ENCODE measurements around the gene COMMD7.

COMMD7 gene

GRCh38 chr20:32664678-32665159 is 78.5 kb downstream of the COMMD7 start:
- Mint-ChIP-seq H3K4me1 (peaks cover 3 to 7% of the 10 kb centered on the region in 2 donors), H3K4me3 (no peak overlapping the region), H3K36me3 (peaks cover 8% of the 10 kb centered on the region in 2 donors), H3K9me3 (peaks cover 5 to 10% of the 10 kb centered on the region in 2 donors), H3K27me3 (peaks cover 0 to 6% of the 10 kb centered on the region in 2 donors), H3K27ac (no peak overlapping the region)
- no peak for DNase-seq
- ATAC-seq (replicated peaks) = peak; percentile 33 to 34

DNA sequence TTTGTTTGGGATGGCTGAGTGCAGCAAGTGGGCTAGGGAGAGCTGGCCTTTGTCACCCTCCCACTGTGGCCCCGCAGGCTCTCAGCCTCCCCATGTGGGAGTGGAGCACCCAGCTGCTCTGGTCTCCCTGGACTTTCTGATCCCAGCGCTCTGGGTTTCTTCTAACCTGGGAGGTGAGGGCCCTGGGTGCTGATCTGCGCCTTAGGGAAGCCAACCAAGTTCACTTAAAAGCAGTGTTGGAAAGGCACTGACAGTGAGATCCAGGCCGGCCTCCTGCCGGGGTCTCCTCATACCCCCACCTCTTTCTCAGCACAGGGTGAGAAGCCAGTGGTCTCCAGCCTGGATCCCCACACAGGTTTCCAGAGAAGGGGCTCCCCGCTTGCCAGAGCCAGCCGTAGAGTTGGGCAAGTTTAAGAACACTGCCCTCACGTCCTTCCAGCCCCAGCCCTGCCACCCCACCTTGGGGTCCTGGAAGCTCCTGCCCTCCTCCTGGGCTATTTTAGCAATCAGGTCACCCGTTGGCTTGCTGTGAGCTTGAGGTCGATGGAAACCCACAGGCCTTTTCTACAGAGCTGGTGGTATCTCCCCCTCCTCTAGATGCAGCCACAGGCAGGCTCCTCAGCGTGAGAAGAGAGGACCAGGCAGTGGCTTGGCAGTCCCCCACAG is 79.1 kb downstream of the COMMD7 start:
- ATAC-seq (replicated peaks) (peak; percentile 12), DNase-seq (no peak)
- Mint-ChIP-seq H3K36me3 (peaks cover 8% of the 10 kb centered on the region in 2 donors), H3K4me3 (no peak overlapping the region), H3K27me3 (peaks cover 0 to 6% of the 10 kb centered on the region in 2 donors), H3K4me1 (peaks cover 3 to 7% of the 10 kb centered on the region in 2 donors), H3K27ac (no peak overlapping the region), H3K9me3 (peaks cover 5 to 10% of the 10 kb centered on the region in 2 donors)

DNA sequence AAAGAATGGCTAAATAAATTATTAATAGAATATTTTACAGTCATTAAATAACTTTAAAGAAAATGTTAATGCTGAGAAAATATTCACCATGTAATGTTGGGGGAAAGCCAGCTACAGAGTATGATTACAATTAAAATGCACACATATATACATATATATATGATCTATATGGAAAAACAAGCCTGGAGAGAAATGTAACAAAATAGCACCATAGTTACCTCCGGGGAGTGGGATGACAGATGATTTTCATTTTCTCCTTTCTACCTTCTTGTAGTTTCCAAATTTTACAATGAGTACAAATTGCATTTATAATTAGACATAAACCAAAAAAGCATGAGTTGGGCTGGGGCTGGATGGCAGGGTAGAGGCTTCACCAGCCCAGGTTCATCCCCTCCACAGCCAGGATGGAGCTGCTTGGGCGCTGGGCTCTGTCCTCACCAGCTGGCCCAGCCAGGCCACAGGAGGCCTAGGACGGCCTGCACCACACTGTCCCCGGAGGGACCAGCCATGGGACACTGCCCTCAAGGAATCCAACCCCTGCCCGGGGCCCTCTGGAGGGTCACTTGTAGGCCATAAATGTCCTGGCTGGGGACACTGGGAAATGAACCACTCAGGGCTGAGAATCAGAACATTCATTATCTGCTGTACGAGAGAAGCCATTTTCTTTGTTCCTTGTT is 79.8 kb downstream of the COMMD7 start:
- ATAC-seq (replicated peaks) = no peak
- Mint-ChIP-seq H3K4me1 (peaks cover 3 to 7% of the 10 kb centered on the region in 2 donors), H3K4me3 (no peak overlapping the region), H3K27me3 (peaks cover 0 to 6% of the 10 kb centered on the region in 2 donors), H3K36me3 (peaks cover 8% of the 10 kb centered on the region in 2 donors), H3K27ac (no peak overlapping the region), H3K9me3 (peaks cover 5 to 10% of the 10 kb centered on the region in 2 donors)
- no peak for DNase-seq

DNA sequence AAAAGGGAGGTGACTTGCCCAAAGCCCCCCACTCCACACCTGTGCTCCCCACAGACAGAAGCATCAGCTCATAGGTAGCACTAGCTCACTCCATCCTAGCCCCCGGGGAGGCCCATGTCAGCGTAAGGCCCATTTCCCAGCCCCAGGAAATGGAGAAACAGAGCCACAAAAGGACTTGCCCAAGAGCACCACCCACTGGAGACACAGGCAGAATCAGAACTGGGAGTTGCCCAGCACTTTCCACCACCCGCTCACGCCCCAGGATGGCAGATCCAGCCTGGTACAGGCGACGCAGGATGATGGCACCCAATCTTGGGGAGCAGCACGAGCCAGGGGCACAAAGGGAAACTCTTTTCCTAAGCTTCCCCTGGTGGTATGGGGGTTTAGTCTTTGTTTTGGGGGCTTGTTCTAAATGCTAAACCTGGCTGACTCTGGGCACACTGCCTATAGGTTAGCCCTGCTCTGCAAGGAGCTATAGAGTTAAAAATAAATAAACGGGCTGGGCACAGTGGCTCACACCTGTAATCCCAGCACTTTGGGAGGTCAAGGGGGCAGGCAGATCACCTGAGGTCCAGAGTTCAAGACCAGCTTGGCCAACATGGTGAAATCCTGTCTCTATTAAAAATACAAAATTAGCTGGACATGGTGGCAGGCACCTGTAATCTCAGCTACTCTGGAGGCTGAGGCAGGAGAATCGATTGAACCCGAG is 81.3 kb downstream of the COMMD7 start:
- no peak overlapping the region for H3K4me3 Mint-ChIP-seq
- ATAC-seq (replicated peaks) (no peak), DNase-seq (no peak)
- H3K36me3 Mint-ChIP-seq = peaks cover 8% of the 10 kb centered on the region in 2 donors
- peaks cover 0 to 6% of the 10 kb centered on the region in 2 donors for H3K27me3 Mint-ChIP-seq
- H3K27ac Mint-ChIP-seq = no peak overlapping the region
- peaks cover 5 to 10% of the 10 kb centered on the region in 2 donors for H3K9me3 Mint-ChIP-seq
- peaks cover 3 to 7% of the 10 kb centered on the region in 2 donors for H3K4me1 Mint-ChIP-seq

DNA sequence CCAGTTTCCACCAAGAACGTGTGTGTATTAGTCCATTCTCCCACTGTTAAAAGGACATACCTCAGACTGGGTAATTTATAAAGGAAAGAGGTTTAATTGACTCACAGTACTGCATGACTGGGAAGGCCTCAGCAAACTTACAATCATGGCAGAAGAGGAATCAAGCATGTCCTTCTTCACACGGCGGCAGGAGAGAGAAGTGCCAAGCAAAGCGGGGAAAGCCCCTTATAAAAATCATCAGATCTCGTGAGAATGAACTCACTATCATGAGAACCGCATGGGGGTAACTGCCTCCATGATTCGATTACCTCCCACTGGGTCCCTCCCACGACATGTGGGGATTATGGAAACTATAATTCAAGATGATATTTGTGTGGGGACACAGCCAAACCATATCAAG is 82.6 kb downstream of the COMMD7 start:
- H3K4me3 Mint-ChIP-seq = no peak overlapping the region
- H3K4me1 Mint-ChIP-seq = peaks cover 3 to 7% of the 10 kb centered on the region in 2 donors
- no peak overlapping the region for H3K27ac Mint-ChIP-seq
- ATAC-seq (replicated peaks) = no peak
- peaks cover 0 to 6% of the 10 kb centered on the region in 2 donors for H3K27me3 Mint-ChIP-seq
- H3K36me3 Mint-ChIP-seq = peaks cover 8% of the 10 kb centered on the region in 2 donors
- H3K9me3 Mint-ChIP-seq = peaks cover 5 to 10% of the 10 kb centered on the region in 2 donors
- no peak for DNase-seq

DNA sequence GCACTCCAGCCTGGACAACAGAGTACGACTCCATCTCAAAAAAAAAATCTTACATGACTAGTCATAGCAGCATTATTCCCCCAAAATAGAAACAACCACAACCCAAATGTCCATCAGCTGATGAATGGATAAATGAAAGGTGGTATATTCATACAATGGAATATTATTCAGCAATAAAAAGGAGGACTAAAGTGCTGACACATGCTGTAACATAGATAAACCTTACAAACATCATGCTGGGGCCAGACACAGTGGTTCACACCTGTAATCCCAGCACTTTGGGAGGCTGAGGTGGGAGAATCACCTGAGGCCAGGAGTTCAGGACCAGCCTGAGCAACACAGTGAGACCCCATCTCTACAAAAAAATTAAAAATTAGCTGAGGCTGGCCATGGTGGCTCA is 86.4 kb downstream of the COMMD7 start:
- Mint-ChIP-seq H3K36me3 (peaks cover 8% of the 10 kb centered on the region in 2 donors), H3K9me3 (peaks cover 5 to 10% of the 10 kb centered on the region in 2 donors), H3K4me1 (peaks cover 4 to 9% of the 10 kb centered on the region in 2 donors), H3K4me3 (no peak overlapping the region), H3K27ac (no peak overlapping the region), H3K27me3 (peaks cover under 1 to 1% of the 10 kb centered on the region in 2 donors)
- ATAC-seq (replicated peaks) (no peak), DNase-seq (no peak)

DNA sequence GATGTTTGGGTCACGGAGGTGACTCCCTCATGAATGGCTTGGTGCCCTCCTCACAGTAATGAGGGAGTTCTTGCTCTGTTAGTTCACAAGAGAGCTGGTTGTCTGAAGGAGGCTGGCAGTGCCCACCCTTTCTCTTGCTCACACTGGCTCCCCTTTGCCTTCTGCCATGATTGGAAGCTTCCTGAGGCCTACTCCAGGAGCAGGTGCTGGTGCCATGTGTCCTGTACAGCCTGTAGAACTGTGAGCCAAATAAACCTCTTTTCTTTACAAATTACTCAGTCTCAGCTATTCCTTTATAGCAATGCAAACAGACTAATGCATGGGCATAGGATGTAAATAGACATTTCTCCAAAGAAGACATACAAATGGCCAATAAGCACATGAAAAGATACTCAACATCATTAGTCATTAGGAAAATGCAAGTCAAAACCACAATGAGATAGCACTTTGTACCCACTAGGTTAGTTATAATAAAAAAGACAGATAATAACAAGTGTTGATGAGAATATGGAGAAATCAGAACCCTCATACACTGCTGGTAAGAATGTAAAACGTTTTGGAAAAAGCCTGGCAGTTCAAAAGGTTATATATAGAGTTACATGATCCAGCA is 87.3 kb downstream of the COMMD7 start:
- Mint-ChIP-seq H3K9me3 (peaks cover 5 to 7% of the 10 kb centered on the region in 2 donors), H3K27me3 (peaks cover 6% of the 10 kb centered on the region in 2 donors), H3K4me1 (peaks cover 11 to 18% of the 10 kb centered on the region in 2 donors), H3K36me3 (peaks cover 6 to 7% of the 10 kb centered on the region in 2 donors), H3K4me3 (no peak overlapping the region), H3K27ac (no peak overlapping the region)
- DNase-seq (no peak), ATAC-seq (replicated peaks) (no peak)

- no peaks in the 10 kb centered on the region for H3K9me3 Mint-ChIP-seq
- DNase-seq (peak; percentile 67), ATAC-seq (replicated peaks) (peak; percentile 98)
- H3K36me3 Mint-ChIP-seq = no peaks in the 10 kb centered on the region
- peaks cover 6% of the 10 kb centered on the region in 2 donors for H3K27me3 Mint-ChIP-seq
- no peak overlapping the region for H3K4me3 Mint-ChIP-seq
- peaks cover 11 to 19% of the 10 kb centered on the region in 2 donors for H3K4me1 Mint-ChIP-seq
- H3K27ac Mint-ChIP-seq = no peak overlapping the region
Observed at GRCh38 chr20:32652739-32653526, 90.3 kb downstream of the COMMD7 start.

Data from stimulated activated naive B cell treated with anti-CD40 and anti-IgM and Interleukin-4, amounts not matched to agents 10 μg/mL and 1 μg/mL and 100 μg/mL, for 72 hours (primary cell).